Lung microvascular endothelial cell (primary cell): ENCODE data around the gene AGMO. TPM values are rescaled to one million over a fixed set of nuclear protein-coding genes. Genes with fewer than 3 reads are reported as not detected.

Source experiments
- DNase-seq, 2 donors: peaks; one replicate each; pipeline versions ENCODE4 v3.0.0 to v3.0.0-alpha.2; 2010; ENCODE audit warnings: low read depth in 2 of 2
- total RNA-seq: library from RNA; depleted of rRNA; stranded (reverse); fragments of >200 nt; gene quantifications from 2 replicates; pipeline ENCODE4 v1.2.1, GENCODE V29; 2014

AGMO gene
- total RNA-seq, 1 donor from 2014 or later, result 0.40 TPM

- DNase-seq, result peak in 1 of 2 donors; percentile 31
Measured at GRCh38 chr7:15461576-15461975, 100.2 kb downstream of the AGMO start.

- DNase-seq, result no peak
Measured at GRCh38 chr7:15459018-15459615, 102.7 kb downstream of the AGMO start.

- no peak for DNase-seq
Measured at GRCh38 chr7:15457990-15458955, 103.5 kb downstream of the AGMO start.

GRCh38 chr7:15452670-15453069 lies 109.1 kb downstream of the AGMO start:
- no peak for DNase-seq

- no peak for DNase-seq
Measured at GRCh38 chr7:15446722-15447121, 115.1 kb downstream of the AGMO start.

- DNase-seq, result no peak
Measured at GRCh38 chr7:15446280-15446679, 115.5 kb downstream of the AGMO start.

GRCh38 chr7:15441915-15442314 lies 119.9 kb downstream of the AGMO start:
- DNase-seq, result no peak

- no peak for DNase-seq
Measured at GRCh38 chr7:15440482-15440881, 121.3 kb downstream of the AGMO start.

- no peak for DNase-seq
Measured at GRCh38 chr7:15439853-15440252, 122.0 kb downstream of the AGMO start.

- no peak for DNase-seq
Measured at GRCh38 chr7:15433151-15433550, 128.7 kb downstream of the AGMO start.

GRCh38 chr7:15430911-15431310 lies 130.9 kb downstream of the AGMO start:
- DNase-seq, result no peak

- no peak for DNase-seq
Measured at GRCh38 chr7:15430191-15430590, 131.6 kb downstream of the AGMO start.

GRCh38 chr7:15424468-15424867 lies 137.3 kb downstream of the AGMO start:
- DNase-seq, result no peak

- no peak for DNase-seq
Measured at GRCh38 chr7:15419596-15419995, 142.2 kb downstream of the AGMO start.

GRCh38 chr7:15418264-15418663 lies 143.6 kb downstream of the AGMO start:
- DNase-seq, result no peak

- DNase-seq, result no peak
Measured at GRCh38 chr7:15417341-15417988, 144.3 kb downstream of the AGMO start.

GRCh38 chr7:15411019-15411418 lies 150.8 kb downstream of the AGMO start:
- no peak for DNase-seq

GRCh38 chr7:15407910-15408309 lies 153.9 kb downstream of the AGMO start:
- no peak for DNase-seq

- DNase-seq, result no peak
Measured at GRCh38 chr7:15403751-15404150, 158.1 kb downstream of the AGMO start.

- no peak for DNase-seq
Measured at GRCh38 chr7:15403315-15403714, 158.5 kb downstream of the AGMO start.

- no peak for DNase-seq
Measured at GRCh38 chr7:15402436-15403136, 159.2 kb downstream of the AGMO start.

- no peak for DNase-seq
Measured at GRCh38 chr7:15400440-15400839, 161.4 kb downstream of the AGMO start.
